Sigmoid colon (tissue), 4 donors: ENCODE data around the gene MIB2.
"Not testable (repeated sequence)": the region's sequence is repeated elsewhere in the genome, so short reads cannot be mapped to it uniquely, and the experiment has no call there.

Experiments used
- CTCF ChIP-seq, 4 experiments: fragments of 450-650 bp in 3 of 4; fragments of 200-600 bp in 1 of 4; IDR thresholded peaks; one replicate each; pipeline ENCODE4 v1.5.1; 2016 to 2019; ENCODE audit warnings: antibody characterized with exemption in 4 of 4, mild to moderate bottlenecking in 3 of 4, moderate library complexity in 2 of 4
- EP300 ChIP-seq, 4 donors: sonication (generic); formaldehyde crosslinking; IDR thresholded peaks; one replicate each; pipeline ENCODE4 v1.6.1; 2017; ENCODE audit warnings: antibody characterized with exemption in 4 of 4
- POLR2A ChIP-seq, 2 donors: fragments of 450-650 bp; IDR thresholded peaks; one replicate each; pipeline ENCODE4 v1.6.1; 2016; ENCODE audit warnings: antibody characterized with exemption in 2 of 2, mild to moderate bottlenecking in 2 of 2, moderate library complexity in 2 of 2
- POLR2AphosphoS5 ChIP-seq, 4 donors: sonication (generic); formaldehyde crosslinking; IDR thresholded peaks; one replicate each; pipeline ENCODE4 v1.6.1; 2017; ENCODE audit warnings: antibody characterized with exemption in 4 of 4

GRCh38 chr1:1634613-1635012 lies 19.3 kb downstream of the MIB2 start:
- TF ChIP-seq POLR2AphosphoS5, CTCF, POLR2A, EP300 (IDR thresholded peaks at IDR 0.05): not testable (repeated sequence)
